Central memory CD4-positive, alpha-beta T cell (primary cell): Measurements from ENCODE around the gene CERS3.

Experiments used
- DNase-seq: peaks from one replicate; pipeline ENCODE4 v3.0.0; 2022

Gene CERS3

DNA sequence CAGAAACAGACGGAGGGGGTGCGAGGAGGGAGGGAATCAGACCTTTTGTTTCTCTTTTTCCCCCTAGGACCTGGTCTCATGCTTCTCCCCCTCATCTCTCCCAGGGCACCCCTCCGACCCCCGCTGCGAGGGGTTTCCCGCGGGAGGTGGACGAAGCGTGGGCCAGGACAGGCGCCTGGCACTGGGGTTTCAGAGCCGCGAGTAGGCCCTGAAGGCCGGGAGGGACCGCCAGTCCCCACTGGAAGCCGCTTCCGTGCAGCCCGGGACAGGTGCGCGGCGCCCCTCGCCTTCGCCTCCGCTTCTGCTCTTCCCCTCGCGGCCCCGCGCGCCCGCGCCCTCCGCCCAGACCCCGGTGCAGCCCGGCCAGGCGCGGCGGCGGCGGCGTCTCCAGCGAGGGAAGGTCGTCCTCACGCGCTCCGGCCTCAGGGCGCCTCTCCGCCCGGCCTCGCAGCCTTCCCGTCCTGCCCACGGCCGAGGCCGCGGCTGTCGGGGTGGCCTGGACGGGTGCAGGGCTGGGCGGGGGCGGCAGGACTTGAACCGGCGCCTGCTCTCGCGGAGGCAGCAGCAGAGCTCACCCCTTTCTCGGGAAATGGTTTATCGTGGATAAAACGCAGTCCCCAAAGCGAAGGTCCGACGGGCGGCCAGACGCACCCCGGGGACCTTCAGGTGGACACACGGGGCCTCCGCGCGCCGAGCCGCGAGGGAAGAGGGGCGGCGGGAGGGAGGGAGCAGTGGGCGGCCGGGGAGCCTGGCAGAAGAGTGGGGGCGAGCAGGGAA lies 155.4 kb downstream of the CERS3 start:
- no peak for DNase-seq

DNA sequence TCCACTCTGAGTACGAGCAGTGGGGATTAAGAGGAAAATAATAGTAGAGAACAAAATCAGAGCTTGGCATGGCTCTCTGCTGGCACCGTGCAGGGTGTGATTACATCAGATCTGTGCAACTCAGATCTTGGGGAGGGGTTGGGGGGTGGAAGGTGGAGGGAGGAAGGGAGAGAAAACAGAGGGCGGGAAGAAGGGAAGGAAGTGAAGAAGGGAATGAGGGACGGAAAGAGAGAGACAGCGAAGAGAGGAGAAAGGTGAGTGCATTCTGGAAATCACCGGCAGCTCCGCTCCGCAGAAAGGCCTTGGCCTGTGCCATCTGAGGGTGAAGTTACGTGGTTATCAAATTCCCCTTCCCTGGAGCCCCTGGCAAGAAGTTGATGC lies 156.0 kb downstream of the CERS3 start:
- no peak for DNase-seq

DNA sequence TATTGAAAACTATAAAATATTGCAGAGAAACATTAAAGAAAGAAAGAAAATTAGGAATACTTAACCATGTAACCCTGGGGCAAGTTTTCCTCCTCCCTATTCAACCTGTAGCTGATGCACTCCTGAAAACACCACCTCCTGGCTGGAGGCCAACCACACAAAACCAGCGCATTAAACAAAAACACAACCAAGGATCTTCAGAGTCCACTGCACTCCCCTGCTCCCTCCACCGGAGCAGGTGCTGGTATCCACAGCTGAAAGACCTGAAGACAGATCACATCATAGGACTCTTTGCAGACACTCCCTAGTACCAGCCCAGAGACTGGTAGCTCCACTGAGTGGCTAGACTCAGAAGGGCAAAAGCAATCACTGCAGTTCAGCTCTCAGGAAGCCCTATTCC lies 173.4 kb downstream of the CERS3 start:
- DNase-seq, result no peak

DNA sequence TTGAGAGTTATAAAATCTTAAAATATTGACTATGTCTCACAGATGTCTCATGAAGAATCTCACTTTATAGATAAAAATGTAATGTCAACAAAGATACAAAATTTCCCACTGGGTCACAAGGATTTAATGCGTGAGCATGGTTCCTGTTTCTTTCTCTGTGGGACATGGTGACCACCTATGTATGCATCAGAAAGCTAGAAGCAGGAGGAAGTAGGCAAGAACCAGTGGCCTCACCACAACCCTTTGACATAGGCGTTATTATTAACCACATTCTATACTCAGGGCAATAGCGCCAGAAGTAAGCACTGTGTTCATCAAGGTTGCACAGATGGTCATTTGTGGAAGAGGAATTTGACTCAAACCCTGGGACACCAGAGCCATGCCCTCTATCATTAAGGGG lies 175.3 kb downstream of the CERS3 start:
- no peak for DNase-seq

DNA sequence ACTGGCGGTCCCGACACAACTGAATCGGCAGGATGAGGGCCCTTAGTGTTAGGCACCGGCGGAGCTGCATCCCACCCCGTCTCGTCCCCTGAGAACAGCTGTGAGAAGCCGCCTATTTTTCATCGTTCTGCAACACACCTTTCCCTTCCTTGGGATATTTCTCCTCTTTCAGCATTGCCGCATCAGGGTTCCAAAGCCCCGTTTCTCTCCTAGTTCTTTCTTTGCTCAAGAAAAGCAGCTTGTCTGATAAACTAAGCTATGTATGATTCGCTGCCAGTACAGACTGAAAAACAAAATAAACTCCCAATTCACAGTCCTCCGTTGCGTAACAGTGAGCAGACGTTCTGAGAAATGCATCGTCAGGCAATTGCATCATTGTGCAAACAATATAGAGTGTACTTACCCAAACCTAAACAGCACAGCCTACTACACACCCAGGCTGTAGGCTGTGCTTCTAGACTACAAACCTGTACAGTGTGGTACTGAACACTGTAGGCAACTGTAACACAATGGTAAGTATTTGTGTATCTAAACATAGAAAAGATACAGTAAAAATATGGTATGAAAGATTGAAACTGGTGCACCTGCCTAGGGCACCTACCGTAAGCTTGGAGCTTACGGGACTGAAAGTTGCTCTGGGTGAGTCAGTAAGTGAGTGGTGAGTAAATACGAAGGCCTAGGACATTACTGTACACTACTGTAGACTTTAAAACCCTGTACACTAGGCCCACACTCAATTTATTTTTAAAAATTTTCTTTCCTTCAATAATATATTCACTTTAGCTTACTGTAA lies 178.1 kb downstream of the CERS3 start:
- no peak for DNase-seq
